Neural crest cell (in vitro differentiated cells): Measurements from ENCODE around the gene AZI2. TPM values are rescaled to one million over a fixed set of nuclear protein-coding genes. Genes with fewer than 3 reads are reported as not detected.

Source experiments
- DNase-seq: peaks from one replicate; pipeline ENCODE4 v3.0.0; 2021; ENCODE audit warnings: low read depth, mixed read lengths, low spot score
- H3K27ac Mint-ChIP-seq: one replicate; pipeline ENCODE4 v1.8.0; 2021; ENCODE audit warnings: mild to moderate bottlenecking, mixed read lengths; ENCODE audit not compliant: unreplicated experiment
- H3K27me3 Mint-ChIP-seq: 2 replicates; pipeline ENCODE4 v1.8.0; 2021; ENCODE audit warnings: low read depth, mild to moderate bottlenecking, mixed read lengths
- H3K36me3 Mint-ChIP-seq: 2 replicates; pipeline ENCODE4 v1.8.0; 2021; ENCODE audit warnings: low read depth, mild to moderate bottlenecking, mixed read lengths
- H3K4me1 Mint-ChIP-seq: 2 replicates; pipeline ENCODE4 v1.8.0; 2021; ENCODE audit warnings: mixed read lengths
- H3K4me3 Mint-ChIP-seq: one replicate; pipeline ENCODE4 v1.8.0; 2021; ENCODE audit warnings: mild to moderate bottlenecking, mixed read lengths
- H3K9me3 Mint-ChIP-seq: 2 replicates; pipeline ENCODE4 v1.8.0; 2021; ENCODE audit warnings: mixed read lengths
- total RNA-seq: library from RNA; stranded (reverse); gene quantifications from 2 replicates; pipeline ENCODE4 v1.2.1, GENCODE V29; 2021
- TF ChIP-seq, protein P1 (sequence below): fragments of 200-600 bp; sonication (generic); conservative IDR thresholded peaks from 2 replicates; pipeline ENCODE4 v1.5.0; 2021; ENCODE audit warnings: antibody characterized with exemption, mild to moderate bottlenecking

AZI2 gene
- total RNA-seq, 1 donor from 2014 or later = 61.0 TPM

- Mint-ChIP-seq H3K4me1 (no peaks in the 10 kb centered on the region), H3K27ac (no peak overlapping the region), H3K36me3 (peaks cover 8% of the 10 kb centered on the region), H3K9me3 (peaks cover under 1% of the 10 kb centered on the region), H3K27me3 (no peaks in the 10 kb centered on the region), H3K4me3 (no peak overlapping the region)
- TF ChIP-seq, protein P1, sequence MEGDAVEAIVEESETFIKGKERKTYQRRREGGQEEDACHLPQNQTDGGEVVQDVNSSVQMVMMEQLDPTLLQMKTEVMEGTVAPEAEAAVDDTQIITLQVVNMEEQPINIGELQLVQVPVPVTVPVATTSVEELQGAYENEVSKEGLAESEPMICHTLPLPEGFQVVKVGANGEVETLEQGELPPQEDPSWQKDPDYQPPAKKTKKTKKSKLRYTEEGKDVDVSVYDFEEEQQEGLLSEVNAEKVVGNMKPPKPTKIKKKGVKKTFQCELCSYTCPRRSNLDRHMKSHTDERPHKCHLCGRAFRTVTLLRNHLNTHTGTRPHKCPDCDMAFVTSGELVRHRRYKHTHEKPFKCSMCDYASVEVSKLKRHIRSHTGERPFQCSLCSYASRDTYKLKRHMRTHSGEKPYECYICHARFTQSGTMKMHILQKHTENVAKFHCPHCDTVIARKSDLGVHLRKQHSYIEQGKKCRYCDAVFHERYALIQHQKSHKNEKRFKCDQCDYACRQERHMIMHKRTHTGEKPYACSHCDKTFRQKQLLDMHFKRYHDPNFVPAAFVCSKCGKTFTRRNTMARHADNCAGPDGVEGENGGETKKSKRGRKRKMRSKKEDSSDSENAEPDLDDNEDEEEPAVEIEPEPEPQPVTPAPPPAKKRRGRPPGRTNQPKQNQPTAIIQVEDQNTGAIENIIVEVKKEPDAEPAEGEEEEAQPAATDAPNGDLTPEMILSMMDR = no peak
- no peak for DNase-seq
Observed at GRCh38 chr3:28279770-28280169, 68.9 kb downstream of the AZI2 start.

DNA sequence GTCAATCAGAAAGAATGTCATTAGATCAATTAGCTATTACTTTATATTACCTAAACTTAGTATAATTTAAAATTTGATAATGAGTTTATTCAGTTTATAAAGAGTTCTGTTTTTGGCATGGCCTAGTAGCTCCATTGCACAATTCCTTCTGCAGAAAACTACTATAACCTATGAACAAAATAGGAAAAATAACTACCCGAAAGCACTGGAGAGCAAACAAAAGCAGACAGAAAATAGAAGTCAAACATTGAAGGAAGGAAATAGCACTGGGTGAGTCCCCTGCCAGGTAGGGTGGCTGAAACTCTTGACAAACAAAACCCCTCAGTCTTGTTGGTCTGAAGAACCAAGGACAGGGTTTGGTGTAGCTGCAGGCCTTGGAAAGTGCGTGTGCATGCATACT, 69.7 kb downstream of the AZI2 start:
- Mint-ChIP-seq H3K27me3 (no peaks in the 10 kb centered on the region), H3K36me3 (peaks cover 14% of the 10 kb centered on the region), H3K4me1 (no peaks in the 10 kb centered on the region), H3K4me3 (no peak overlapping the region), H3K9me3 (peaks cover 6% of the 10 kb centered on the region), H3K27ac (no peak overlapping the region)
- TF ChIP-seq, protein P1 = no peak
- no peak for DNase-seq

- Mint-ChIP-seq H3K27me3 (no peaks in the 10 kb centered on the region), H3K36me3 (peaks cover 49% of the 10 kb centered on the region), H3K9me3 (peaks cover 25% of the 10 kb centered on the region), H3K4me3 (no peak overlapping the region), H3K27ac (no peak overlapping the region), H3K4me1 (no peaks in the 10 kb centered on the region)
- DNase-seq = no peak
- TF ChIP-seq, protein P1 = no peak
Observed at GRCh38 chr3:28273837-28274236, 74.8 kb downstream of the AZI2 start.

Other genes with a start within 250 kb of the AZI2 start
- gene CMC1, start 107.2 kb downstream of the AZI2 start, total RNA-seq = 10.1 and 14.7 TPM in 2 replicates
- gene ZCWPW2, start 103 bp downstream of the AZI2 start, total RNA-seq = 0.30 TPM in 1 of 2 replicates, not detected in the other